RWPE2 (cell line): ENCODE data around the gene GNG12.

Experiments used
- ATAC-seq: fragments of 200-7000 bp; cut with Tn5 transposase; 3 replicates; pipeline ENCODE4 v1.9.1; 2021; ENCODE audit warnings: low read depth
- DNase-seq: peaks from one replicate; pipeline ENCODE4 v3.0.0-alpha.2; 2020; ENCODE audit warnings: low spot score
- H3K27ac ChIP-seq: fragments of 450-650 bp; 2 replicates; pipeline ENCODE4 v1.5.1; 2017; ENCODE audit warnings: mild to moderate bottlenecking; ENCODE audit not compliant: poor library complexity, severe bottlenecking
- H3K27me3 ChIP-seq: fragments of 250-450 bp; sonication (Bioruptor Pico); 2 replicates; pipeline ENCODE4 v1.5.1; 2021; ENCODE audit warnings: mild to moderate bottlenecking, moderate library complexity; ENCODE audit not compliant: insufficient read depth, poor library complexity, severe bottlenecking
- H3K36me3 ChIP-seq: fragments of 250-450 bp; sonication (Bioruptor Pico); 2 replicates; pipeline ENCODE4 v1.5.1; 2020; ENCODE audit warnings: low read depth, mild to moderate bottlenecking, moderate library complexity
- H3K4me1 ChIP-seq: fragments of 250-450 bp; sonication (Bioruptor Pico); 2 replicates; pipeline ENCODE4 v1.5.1; 2021; ENCODE audit warnings: mild to moderate bottlenecking, moderate library complexity; ENCODE audit not compliant: insufficient read depth, poor library complexity, severe bottlenecking
- H3K4me3 ChIP-seq: fragments of 250-450 bp; sonication (Bioruptor Pico); 2 replicates; pipeline ENCODE4 v1.5.1; 2021; ENCODE audit warnings: mild to moderate bottlenecking, moderate library complexity; ENCODE audit not compliant: severe bottlenecking
- H3K9me3 ChIP-seq: fragments of 250-450 bp; sonication (Bioruptor Pico); 2 replicates; pipeline ENCODE4 v1.5.1; 2021; ENCODE audit warnings: mild to moderate bottlenecking, moderate library complexity; ENCODE audit not compliant: severe bottlenecking
- TF ChIP-seq, protein P1 (sequence below): fragments of 450-650 bp; IDR thresholded peaks from one replicate; pipeline ENCODE4 v1.5.1; 2017; ENCODE audit warnings: mild to moderate bottlenecking, moderate library complexity; ENCODE audit not compliant: poor library complexity, severe bottlenecking

Gene GNG12

DNA sequence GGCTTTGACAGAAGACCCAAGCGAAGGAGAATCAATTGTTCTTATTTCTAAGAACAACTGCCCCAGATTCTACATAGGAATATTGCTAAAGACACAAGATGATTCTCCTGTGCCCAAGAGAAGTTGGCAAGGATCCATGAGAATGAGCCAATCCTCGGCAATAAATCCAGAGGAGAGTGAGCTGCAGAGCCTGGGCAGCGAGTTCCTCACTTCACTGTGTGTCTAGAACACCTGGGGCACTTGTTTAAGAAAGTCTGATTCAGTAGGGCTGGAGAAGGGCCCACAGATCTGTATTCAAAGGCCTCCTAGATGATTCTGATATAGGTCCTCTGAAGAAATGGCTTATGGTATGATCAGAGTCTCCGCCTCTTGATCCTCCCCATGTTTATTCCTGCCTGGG is 116.5 kb downstream of the GNG12 start:
- H3K36me3 ChIP-seq = no peaks in the 10 kb centered on the region
- peak; percentile 86 for ATAC-seq
- no peaks in the 10 kb centered on the region for H3K27me3 ChIP-seq
- peak overlapping the region; percentile 57 for H3K27ac ChIP-seq
- DNase-seq = peak; percentile 72
- H3K4me1 ChIP-seq = peaks cover 37% of the 10 kb centered on the region
- TF ChIP-seq, protein P1, sequence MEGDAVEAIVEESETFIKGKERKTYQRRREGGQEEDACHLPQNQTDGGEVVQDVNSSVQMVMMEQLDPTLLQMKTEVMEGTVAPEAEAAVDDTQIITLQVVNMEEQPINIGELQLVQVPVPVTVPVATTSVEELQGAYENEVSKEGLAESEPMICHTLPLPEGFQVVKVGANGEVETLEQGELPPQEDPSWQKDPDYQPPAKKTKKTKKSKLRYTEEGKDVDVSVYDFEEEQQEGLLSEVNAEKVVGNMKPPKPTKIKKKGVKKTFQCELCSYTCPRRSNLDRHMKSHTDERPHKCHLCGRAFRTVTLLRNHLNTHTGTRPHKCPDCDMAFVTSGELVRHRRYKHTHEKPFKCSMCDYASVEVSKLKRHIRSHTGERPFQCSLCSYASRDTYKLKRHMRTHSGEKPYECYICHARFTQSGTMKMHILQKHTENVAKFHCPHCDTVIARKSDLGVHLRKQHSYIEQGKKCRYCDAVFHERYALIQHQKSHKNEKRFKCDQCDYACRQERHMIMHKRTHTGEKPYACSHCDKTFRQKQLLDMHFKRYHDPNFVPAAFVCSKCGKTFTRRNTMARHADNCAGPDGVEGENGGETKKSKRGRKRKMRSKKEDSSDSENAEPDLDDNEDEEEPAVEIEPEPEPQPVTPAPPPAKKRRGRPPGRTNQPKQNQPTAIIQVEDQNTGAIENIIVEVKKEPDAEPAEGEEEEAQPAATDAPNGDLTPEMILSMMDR = no peak
- no peaks in the 10 kb centered on the region for H3K9me3 ChIP-seq
- no peak overlapping the region for H3K4me3 ChIP-seq

DNA sequence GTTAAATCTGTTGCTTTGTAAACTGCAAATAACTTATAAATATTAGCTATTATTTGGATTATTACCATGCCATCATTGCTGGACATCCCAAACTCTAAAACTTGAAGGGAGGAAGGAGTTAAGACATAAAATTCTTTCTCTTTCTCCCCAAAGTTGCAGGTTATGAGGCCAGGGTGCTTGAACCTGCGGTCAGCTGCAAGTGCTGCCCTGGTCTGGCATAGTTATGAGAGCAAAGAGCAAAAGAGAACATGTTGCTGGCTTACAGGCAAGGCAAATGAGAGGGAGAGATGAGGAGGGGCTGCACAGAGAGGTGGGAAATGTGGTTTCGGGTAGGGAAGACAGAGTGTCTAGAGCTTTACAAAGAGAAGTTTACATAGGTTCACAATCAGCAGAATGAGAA is 117.4 kb downstream of the GNG12 start:
- no peak overlapping the region for H3K4me3 ChIP-seq
- no peak for ATAC-seq
- H3K27ac ChIP-seq = peak overlapping the region; percentile 57
- H3K9me3 ChIP-seq = no peaks in the 10 kb centered on the region
- no peaks in the 10 kb centered on the region for H3K36me3 ChIP-seq
- TF ChIP-seq, protein P1 = no peak
- H3K4me1 ChIP-seq = peaks cover 44% of the 10 kb centered on the region
- no peaks in the 10 kb centered on the region for H3K27me3 ChIP-seq
- no peak for DNase-seq

DNA sequence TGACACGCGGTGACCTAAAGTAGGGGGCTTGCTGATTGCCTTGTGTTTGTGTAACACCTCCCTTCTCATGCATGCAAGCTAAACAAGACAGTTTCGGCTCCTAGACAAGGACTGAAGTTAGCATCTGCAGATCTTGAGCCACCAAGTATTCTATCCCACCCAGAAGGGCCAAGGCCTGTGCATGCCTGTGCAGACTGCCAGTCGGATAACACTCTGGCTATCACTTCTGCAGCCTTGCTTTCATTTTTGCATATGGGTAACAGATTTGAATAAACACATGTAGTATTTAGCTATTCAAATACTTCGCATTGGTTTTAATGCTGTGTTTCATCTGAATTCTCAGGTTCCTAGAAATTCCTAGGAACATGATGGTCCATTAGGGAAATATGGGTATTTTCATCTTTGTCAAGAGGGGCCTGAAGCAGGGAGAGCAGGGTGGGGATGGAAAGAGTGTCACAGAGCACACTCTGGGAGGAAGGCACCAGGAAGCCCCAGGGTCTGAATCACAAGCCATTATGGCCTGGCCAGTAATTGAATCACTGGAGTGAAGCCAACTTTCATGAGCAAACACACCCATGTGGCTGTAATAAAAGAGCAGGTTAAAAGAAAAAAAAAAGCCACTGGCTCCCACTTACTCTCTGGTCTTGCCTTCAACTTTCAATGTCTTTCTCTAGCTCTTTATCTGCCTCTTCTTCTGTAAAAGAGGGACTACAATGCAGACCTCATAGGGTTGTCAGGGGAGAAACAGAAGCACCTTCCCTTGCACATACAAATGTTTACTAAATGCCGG is 120.0 kb downstream of the GNG12 start:
- no peak for DNase-seq
- peak; percentile 74 for ATAC-seq
- no peaks in the 10 kb centered on the region for H3K36me3 ChIP-seq
- H3K4me1 ChIP-seq = peaks cover 59% of the 10 kb centered on the region
- TF ChIP-seq, protein P1 = no peak
- no peak overlapping the region for H3K4me3 ChIP-seq
- H3K9me3 ChIP-seq = no peaks in the 10 kb centered on the region
- H3K27ac ChIP-seq = peak overlapping the region; percentile 63
- H3K27me3 ChIP-seq = no peaks in the 10 kb centered on the region

DNA sequence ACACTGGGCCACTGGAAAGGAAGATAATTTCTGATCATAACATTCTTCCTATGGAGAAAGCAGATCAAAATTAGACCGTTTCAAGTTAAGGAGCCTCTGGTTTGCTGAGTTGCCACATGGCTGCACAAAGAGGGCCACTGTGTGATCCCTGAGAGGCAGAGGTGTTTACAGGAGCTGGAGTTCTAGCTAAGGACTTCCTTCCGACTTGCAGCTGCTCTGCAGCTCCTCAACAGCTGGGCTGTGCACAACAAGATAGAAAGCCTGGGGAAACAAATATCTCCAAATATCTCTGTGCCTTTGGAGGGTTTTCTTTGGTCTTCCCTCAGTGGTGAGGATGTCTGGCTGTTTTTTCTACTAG is 121.4 kb downstream of the GNG12 start:
- Histone ChIP-seq H3K4me3 (no peak overlapping the region), H3K36me3 (peaks cover 11% of the 10 kb centered on the region), H3K9me3 (no peaks in the 10 kb centered on the region), H3K27me3 (no peaks in the 10 kb centered on the region), H3K4me1 (peaks cover 47% of the 10 kb centered on the region), H3K27ac (peak overlapping the region; percentile 70)
- DNase-seq (no peak), ATAC-seq (no peak)
- TF ChIP-seq, protein P1 = no peak

- DNase-seq (no peak), ATAC-seq (no peak)
- TF ChIP-seq, protein P1 = no peak
- no peaks in the 10 kb centered on the region for H3K27me3 ChIP-seq
- H3K4me1 ChIP-seq = peaks cover 42% of the 10 kb centered on the region
- no peaks in the 10 kb centered on the region for H3K9me3 ChIP-seq
- H3K4me3 ChIP-seq = no peak overlapping the region
- H3K36me3 ChIP-seq = peaks cover 12% of the 10 kb centered on the region
- peak overlapping the region; percentile 70 for H3K27ac ChIP-seq
These were observed 122.0 kb downstream of the GNG12 start for GRCh38 chr1:67711158-67711854.
